SU-DHL-6 (cell line): Measurements from ENCODE around the gene FFAR3.
A peak's percentile ranks its signal among the peaks of the same experiment; 100 is the strongest.

ENCODE experiments used
- H2AFZ ChIP-seq: fragments of 200-600 bp; sonication (generic); 2 replicates; pipeline ENCODE4 v1.6.1; 2014; ENCODE audit warnings: low read depth, mild to moderate bottlenecking, moderate library complexity, mixed read lengths, antibody characterized with exemption, low read length; ENCODE audit not compliant: severe bottlenecking
- H3F3A ChIP-seq: fragments of 200-600 bp; shearing (Covaris generic); 2 replicates; pipeline ENCODE4 v1.6.0; 2016; ENCODE audit warnings: antibody characterized with exemption, mild to moderate bottlenecking; ENCODE audit not compliant: insufficient read depth
- H3K27ac ChIP-seq: fragments of 200-600 bp; sonication (generic); 2 replicates; pipeline ENCODE4 v1.5.1; 2016; ENCODE audit warnings: low read depth, mild to moderate bottlenecking, low read length, moderate library complexity, mixed read lengths
- H3K27me3 ChIP-seq: fragments of 200-600 bp; sonication (generic), shearing (Covaris generic); 2 replicates; pipeline ENCODE4 v1.6.0; 2014; ENCODE audit warnings: mild to moderate bottlenecking, low read length
- H3K36me3 ChIP-seq: fragments of 200-600 bp; sonication (generic); 2 replicates; pipeline ENCODE4 v1.6.1; 2014; ENCODE audit warnings: mild to moderate bottlenecking, low read length, mixed read lengths
- H3K4me2 ChIP-seq: fragments of 300-600, 200-600 bp; shearing (Covaris generic), sonication (generic); 2 replicates; pipeline ENCODE4 v1.6.0; 2014; ENCODE audit warnings: low read length, low read depth, mild to moderate bottlenecking; ENCODE audit not compliant: poor library complexity, severe bottlenecking
- H3K4me3 ChIP-seq: fragments of 200-600 bp; sonication (generic); 2 replicates; pipeline ENCODE4 v1.5.1; 2014; ENCODE audit warnings: antibody characterized with exemption, low read length, mild to moderate bottlenecking, mixed read lengths; ENCODE audit not compliant: insufficient read depth, poor library complexity, severe bottlenecking
- H3K79me2 ChIP-seq: fragments of 200-600 bp; sonication (generic); 2 replicates; pipeline ENCODE4 v1.6.1; 2014; ENCODE audit warnings: mild to moderate bottlenecking, low read length, moderate library complexity; ENCODE audit not compliant: insufficient read depth
- H3K9ac ChIP-seq: fragments of 200-600 bp; sonication (generic); 2 replicates; pipeline ENCODE4 v1.7.0; 2014; ENCODE audit warnings: mild to moderate bottlenecking, low read length
- H3K9me2 ChIP-seq: fragments of 200-600 bp; sonication (generic); replicated peaks from 2 replicates; pipeline ENCODE4 v1.6.1; 2014; ENCODE audit warnings: low read length; ENCODE audit not compliant: insufficient read depth
- H3K9me3 ChIP-seq: fragments of 200-600 bp; sonication (generic); 2 replicates; pipeline ENCODE4 v1.6.1; 2014; ENCODE audit warnings: low read length, mixed read lengths; ENCODE audit not compliant: insufficient read depth
- H4K20me1 ChIP-seq: fragments of 200-600 bp; sonication (generic); 2 replicates; pipeline ENCODE4 v1.6.1; 2014; ENCODE audit warnings: low read depth, mild to moderate bottlenecking, antibody characterized with exemption, low read length, moderate library complexity, mixed read lengths
- CTCF ChIP-seq: fragments of 200-600 bp; sonication (generic); IDR thresholded peaks from one replicate; pipeline ENCODE4 v1.5.1; 2017; ENCODE audit warnings: antibody characterized with exemption, mild to moderate bottlenecking, low read length, moderate library complexity; ENCODE audit not compliant: insufficient read depth, poor library complexity, severe bottlenecking
- EZH2phosphoT487 ChIP-seq: fragments of 200-600 bp; sonication (generic), shearing (Covaris generic); conservative IDR thresholded peaks from 2 replicates; pipeline ENCODE4 v1.6.1; 2018; ENCODE audit warnings: mild to moderate bottlenecking, antibody characterized with exemption, low read length, moderate library complexity, mixed read lengths

The FFAR3 gene

GRCh38 chr19:35345671-35346111 lies 12.6 kb upstream of the FFAR3 start:
- Histone ChIP-seq H3K4me2 (peak overlapping the region; percentile 15), H3K79me2 (no peaks in the 10 kb centered on the region)

GRCh38 chr19:35346193-35347052 lies 11.8 kb upstream of the FFAR3 start:
- peaks cover 20% of the 10 kb centered on the region for H3K36me3 ChIP-seq
- peaks cover 53% of the 10 kb centered on the region for H3F3A ChIP-seq
- TF ChIP-seq CTCF: no peak
- TF ChIP-seq EZH2phosphoT487: no peak
- peak overlapping the region; percentile 24 for H3K4me2 ChIP-seq
- H3K9ac ChIP-seq: peak overlapping the region; percentile 18; the same call in 1 of the 2 replicates
- no peaks in the 10 kb centered on the region for H3K27me3 ChIP-seq
- peak overlapping the region; percentile 77 for H3K27ac ChIP-seq
- H3K4me3 ChIP-seq: no peak overlapping the region
- H4K20me1 ChIP-seq: no peaks in the 10 kb centered on the region
- H3K79me2 ChIP-seq: no peaks in the 10 kb centered on the region
- H2AFZ ChIP-seq: no peak overlapping the region
- no peaks in the 10 kb centered on the region for H3K9me3 ChIP-seq
- no peaks in the 10 kb centered on the region for H3K9me2 ChIP-seq

More at GRCh38 chr19:35345671-35346111, 12.6 kb upstream of the FFAR3 start:
- no peak overlapping the region for H3K4me3 ChIP-seq
- H3K9me3 ChIP-seq: no peaks in the 10 kb centered on the region
- no peaks in the 10 kb centered on the region for H3K27me3 ChIP-seq
- H2AFZ ChIP-seq: no peak overlapping the region
- H3K9ac ChIP-seq: no peak overlapping the region; the same call in 1 of the 2 replicates
- H3K9me2 ChIP-seq: no peaks in the 10 kb centered on the region
- peaks cover 20% of the 10 kb centered on the region for H3K36me3 ChIP-seq
- TF ChIP-seq CTCF (no peak), EZH2phosphoT487 (no peak)
- no peaks in the 10 kb centered on the region for H4K20me1 ChIP-seq
- peaks cover 53% of the 10 kb centered on the region for H3F3A ChIP-seq
- H3K27ac ChIP-seq: peak overlapping the region; percentile 77

GRCh38 chr19:35347171-35347929 lies 10.9 kb upstream of the FFAR3 start, which contains the start of gene FFAR1:
FFAR1 (plus strand) TSS chr19:35347902; CDS start chr19:35351552, 3,650 bp downstream.
- Histone ChIP-seq H2AFZ (no peak within 1 kb of the TSS), H3K27me3 (no peaks in the 10 kb centered on the region), H3K79me2 (no peaks in the 10 kb centered on the region), H3K4me3 (no peak within 1 kb of the TSS), H3K4me2 (peak within 1 kb of the TSS; percentile 24), H3K9me3 (no peaks in the 10 kb centered on the region), H3F3A (peaks cover 48% of the 10 kb centered on the region), H3K36me3 (peaks cover 17% of the 10 kb centered on the region), H3K9ac (peak within 1 kb of the TSS; percentile 18; the same call in 1 of the 2 replicates), H3K9me2 (no peaks in the 10 kb centered on the region), H4K20me1 (no peaks in the 10 kb centered on the region), H3K27ac (peak within 1 kb of the TSS; percentile 77)
- no peak for TF ChIP-seq CTCF
- no peak for TF ChIP-seq EZH2phosphoT487
